Measurements from ENCODE around the gene PIGV. TPM values are rescaled to one million over a fixed set of nuclear protein-coding genes. Genes with fewer than 3 reads are reported as not detected.

Gene PIGV
- total RNA-seq, 1 experiment from 2014 or later, result 13.2 TPM

DNA sequence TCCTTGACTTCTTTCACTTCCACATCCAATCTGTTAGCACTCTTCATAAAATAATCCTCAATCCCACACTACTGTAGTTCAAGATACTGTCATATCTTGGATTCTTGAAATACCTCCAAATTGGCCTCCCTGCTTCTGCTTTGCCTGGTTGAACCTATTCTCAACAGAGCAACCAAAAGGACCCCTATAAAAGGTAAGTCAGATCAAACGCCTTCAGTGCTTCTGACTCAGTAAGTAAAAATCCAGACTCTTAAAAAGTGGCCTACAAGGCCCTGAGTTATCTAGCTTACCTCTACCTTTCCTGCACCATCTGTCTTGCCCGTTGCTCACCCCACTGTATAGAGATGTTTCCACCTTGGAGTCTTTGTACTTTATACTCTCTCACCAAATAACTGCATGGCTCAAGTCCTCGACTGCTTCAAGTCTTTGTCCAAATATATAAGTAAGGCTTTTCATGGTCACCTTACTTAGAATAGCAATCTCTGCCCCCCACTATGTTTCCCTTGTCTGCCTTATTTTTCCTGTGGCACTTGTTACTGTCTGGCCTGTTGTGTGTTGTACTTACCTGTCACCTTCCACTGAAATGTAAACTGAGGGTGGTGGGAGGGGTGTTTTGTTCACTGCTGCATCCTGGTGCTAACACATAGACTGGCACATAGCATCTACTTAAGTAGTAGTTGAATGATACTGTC is 5.1 kb upstream of the PIGV start:
- peaks cover 8% of the 10 kb centered on the region for H3K79me2 ChIP-seq (ENCODE audit: insufficient read depth, low read length)
- H3K27me3 ChIP-seq (ENCODE audit: insufficient read depth, low read length), result no peaks in the 10 kb centered on the region
- no peaks in the 10 kb centered on the region for H3K9me3 ChIP-seq (ENCODE audit: control insufficient read depth in 1 of 2, insufficient read depth in 1 of 2, low read depth in 1 of 2, low read length in 2 of 2)
- peaks cover 21 to 34% of the 10 kb centered on the region in 2 experiments; a peak in 3 of 4 replicates for H3K36me3 ChIP-seq (ENCODE audit: control insufficient read depth in 1 of 2, insufficient read depth in 2 of 2, low read length in 2 of 2)
- ATAC-seq, result no peak
- RAD21 ChIA-PET (ENCODE audit: low non-redundant PET in 1 of 2, low total read pairs in 2 of 2, uncharacterized antibody in 2 of 2, unreplicated experiment in 2 of 2), result no interaction called here
- no peak overlapping the region for H3K9ac ChIP-seq (ENCODE audit: low read length)
- BruUV-seq (replicated peaks), result no TSS peak
- no peak overlapping the region for H3K4me3 ChIP-seq (replicated peaks in 1 of 2; ENCODE audit: low read depth in 1 of 2, low read length in 2 of 2)
- no peak overlapping the region for H3K4me2 ChIP-seq (ENCODE audit: low read length)
- peaks cover 21 to 47% of the 10 kb centered on the region in 2 experiments for H3K4me1 ChIP-seq (ENCODE audit: control insufficient read depth in 1 of 2, insufficient read depth in 2 of 2, low read length in 2 of 2)
- H3K9me2 ChIP-seq (ENCODE audit: insufficient read depth), result no peaks in the 10 kb centered on the region
- no peak overlapping the region for H2AFZ ChIP-seq (ENCODE audit: low read depth, low read length, poor library complexity, severe bottlenecking)
- intact Hi-C loops (cut with micrococcal nuclease), result no loop called here
- CTCF ChIA-PET, result interaction anchor here (1.0 kb wide), 1 partner anchor 181 kb away, joined by 3 read pairs; no protein-coding TSS in a partner anchor
- TF ChIP-seq ZNF274 (IDR thresholded peaks at IDR 0.05; ENCODE audit: low read depth, low read length) (no peak), POLR2AphosphoS5 (IDR thresholded peaks at IDR 0.05; ENCODE audit: low read depth, low read length) (peak; percentile 7; the same call in 1 of the 2 replicates)
- DNase-seq (ENCODE audit: low read depth, low spot score), result no peak
- no peak overlapping the region for H3K27ac ChIP-seq (ENCODE audit: low read depth, low read length)
- POLR2A ChIA-PET, result no interaction called here
- 0 out of 2 replicates have a peak, but pooled peaks cover 3% of the 10 kb centered on the region for H4K20me1 ChIP-seq (ENCODE audit: insufficient read depth)

DNA sequence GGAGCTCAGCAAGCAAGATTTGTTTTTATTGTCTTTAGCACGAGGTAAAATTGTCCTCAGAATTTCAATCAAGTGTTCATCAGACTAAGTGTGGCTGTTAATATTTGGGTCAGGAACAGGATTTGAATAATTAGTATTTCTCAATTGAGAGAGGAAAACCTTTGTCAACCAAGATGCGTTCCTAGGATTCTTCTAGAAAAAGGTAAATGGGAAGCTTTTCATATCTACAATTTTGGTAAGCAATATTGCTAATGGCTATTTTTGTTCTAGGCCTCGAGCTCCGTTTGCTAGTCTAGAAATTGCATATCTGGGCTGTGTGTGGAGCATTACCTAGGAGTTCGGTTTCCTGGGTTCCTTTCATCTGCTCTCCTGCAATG is 4.1 kb upstream of the PIGV start:
- no TSS peak for BruUV-seq (replicated peaks)
- POLR2A ChIA-PET, result interaction anchor here (1.6 kb wide), 1 partner anchor 84 kb away, joined by 3 read pairs; no protein-coding TSS in a partner anchor
- no peak overlapping the region for H3K27ac ChIP-seq (ENCODE audit: low read depth, low read length)

More for the DNA sequence above, 4.1 kb upstream of the PIGV start:
- Histone ChIP-seq H3K79me2 (ENCODE audit: insufficient read depth, low read length) (peaks cover 8% of the 10 kb centered on the region), H3K4me1 (ENCODE audit: control insufficient read depth in 1 of 2, insufficient read depth in 2 of 2, low read length in 2 of 2) (peaks cover 21 to 52% of the 10 kb centered on the region in 2 experiments), H3K4me2 (ENCODE audit: low read length) (peak overlapping the region; percentile 20; the same call in 1 of the 2 replicates), H3K36me3 (ENCODE audit: control insufficient read depth in 1 of 2, insufficient read depth in 2 of 2, low read length in 2 of 2) (peaks cover 17 to 28% of the 10 kb centered on the region in 2 experiments; a peak in 3 of 4 replicates), H3K27me3 (ENCODE audit: insufficient read depth, low read length) (no peaks in the 10 kb centered on the region), H3K4me3 (replicated peaks in 1 of 2; ENCODE audit: low read depth in 1 of 2, low read length in 2 of 2) (no peak overlapping the region), H3K9ac (ENCODE audit: low read length) (no peak overlapping the region), H3K9me3 (ENCODE audit: control insufficient read depth in 1 of 2, insufficient read depth in 1 of 2, low read depth in 1 of 2, low read length in 2 of 2) (no peaks in the 10 kb centered on the region), H4K20me1 (ENCODE audit: insufficient read depth) (0 out of 2 replicates have a peak, but pooled peaks cover 3% of the 10 kb centered on the region), H3K9me2 (ENCODE audit: insufficient read depth) (no peaks in the 10 kb centered on the region), H2AFZ (ENCODE audit: low read depth, low read length, poor library complexity, severe bottlenecking) (no peak overlapping the region)
- no peak for TF ChIP-seq TCF7L2 (IDR thresholded peaks at IDR 0.05; ENCODE audit: borderline replicate concordance, extremely low read depth, insufficient read depth, insufficient read length)
- intact Hi-C loops (cut with micrococcal nuclease), result no loop called here
- RAD21 ChIA-PET (ENCODE audit: low non-redundant PET in 1 of 2, low total read pairs in 2 of 2, uncharacterized antibody in 2 of 2, unreplicated experiment in 2 of 2), result no interaction called here
- ATAC-seq, result no peak
- no peak for DNase-seq (ENCODE audit: low read depth, low spot score)
- CTCF ChIA-PET, result interaction anchor here (1.0 kb wide), 1 partner anchor 182 kb away, joined by 3 read pairs; no protein-coding TSS in a partner anchor

Measured in HCT116 (cell line).